Stomach (tissue), 4 donors: ENCODE data around the gene BCAR1.

Experiments used
- CTCF ChIP-seq, 7 experiments: fragments of 450-650 bp in 4 of 7; fragments of 200-600 bp in 3 of 7; sonication (generic) in 3 of 7; IDR thresholded peaks; one replicate each; pipeline ENCODE4 v1.5.1; 2016 to 2019; ENCODE audit warnings: antibody characterized with exemption in 7 of 7, control low read depth in 2 of 7, mild to moderate bottlenecking in 1 of 7
- EP300 ChIP-seq: sonication (generic); formaldehyde crosslinking; IDR thresholded peaks from one replicate; pipeline ENCODE4 v1.6.1; 2017; ENCODE audit warnings: antibody characterized with exemption
- POLR2A ChIP-seq, 4 donors: fragments of 450-650 bp; IDR thresholded peaks; one replicate each; pipeline ENCODE4 v1.6.1; 2016; ENCODE audit warnings: antibody characterized with exemption in 4 of 4, control low read depth in 2 of 4, mild to moderate bottlenecking in 1 of 4, moderate library complexity in 1 of 4
- POLR2AphosphoS5 ChIP-seq, 3 donors: sonication (generic); formaldehyde crosslinking; IDR thresholded peaks; one replicate each; pipeline ENCODE4 v1.6.1; 2016; ENCODE audit warnings: antibody characterized with exemption in 3 of 3

GRCh38 chr16:75203667-75204409, 47.6 kb downstream of the BCAR1 start:
- TF ChIP-seq POLR2A (IDR thresholded peaks at IDR 0.05) (no peak), POLR2AphosphoS5 (IDR thresholded peaks at IDR 0.05) (no peak), CTCF (IDR thresholded peaks at IDR 0.05) (no peak), EP300 (no peak)
